ENCODE data around the gene RCOR1.
"Not testable (repeated sequence)": the region's sequence is repeated elsewhere in the genome, so short reads cannot be mapped to it uniquely, and the experiment has no call there.

RCOR1 gene

GRCh38 chr14:102757646-102758045 is 165.2 kb downstream of the RCOR1 start:
- DNase-seq: no peak

GRCh38 chr14:102758087-102758486 is 165.6 kb downstream of the RCOR1 start:
- DNase-seq: no peak

- DNase-seq: no peak
Observed at GRCh38 chr14:102759456-102760187, 167.2 kb downstream of the RCOR1 start.

GRCh38 chr14:102760496-102761193 is 168.2 kb downstream of the RCOR1 start:
- DNase-seq: no peak

- DNase-seq: no peak
Observed at GRCh38 chr14:102761206-102761605, 168.8 kb downstream of the RCOR1 start.

GRCh38 chr14:102764220-102764671 is 171.8 kb downstream of the RCOR1 start:
- no peak for DNase-seq

GRCh38 chr14:102765770-102766169 is 173.3 kb downstream of the RCOR1 start:
- not testable (repeated sequence) for DNase-seq

GRCh38 chr14:102768223-102769048 is 176.0 kb downstream of the RCOR1 start:
- DNase-seq: no peak

- no peak for DNase-seq
Observed at GRCh38 chr14:102769049-102769327, 176.5 kb downstream of the RCOR1 start.

- DNase-seq: no peak
Observed at GRCh38 chr14:102770147-102771123, 178.0 kb downstream of the RCOR1 start.

GRCh38 chr14:102771144-102771543 is 178.7 kb downstream of the RCOR1 start:
- DNase-seq: no peak

GRCh38 chr14:102772781-102773570 is 180.5 kb downstream of the RCOR1 start:
- DNase-seq: no peak

GRCh38 chr14:102774391-102775153 is 182.1 kb downstream of the RCOR1 start:
- peak; percentile 93 for DNase-seq

GRCh38 chr14:102775855-102776760 is 183.7 kb downstream of the RCOR1 start:
- DNase-seq: no peak

- DNase-seq: no peak
Observed at GRCh38 chr14:102776761-102777710, 184.6 kb downstream of the RCOR1 start, which contains the start of gene TRAF3. Gene TRAF3, plus strand, starts transcription at chr14:102777449. Its CDS starts 92,753 bp downstream, at chr14:102870202.

- no peak for DNase-seq
Observed at GRCh38 chr14:102777711-102778337, 185.4 kb downstream of the RCOR1 start.

GRCh38 chr14:102778338-102779083 is 186.1 kb downstream of the RCOR1 start:
- peak; percentile 49 for DNase-seq

Data from NCI-H1694 (cell line).